KMS-11 (cell line): Measurements from ENCODE around the gene AAGAB.

Experiments used
- H2AFZ ChIP-seq: fragments of 200-600 bp; sonication (generic); 2 replicates; pipeline ENCODE4 v1.6.1; 2016; ENCODE audit warnings: antibody characterized with exemption, mixed run types, low read depth
- H3K27ac ChIP-seq: fragments of 200-600 bp; sonication (generic); 2 replicates; pipeline ENCODE4 v1.6.1; 2016; ENCODE audit warnings: mild to moderate bottlenecking, mixed run types
- H3K27me3 ChIP-seq: fragments of 200-600 bp; sonication (generic); 2 replicates; pipeline ENCODE4 v1.6.1; 2017; ENCODE audit warnings: mild to moderate bottlenecking, low read depth, mixed run types, moderate library complexity; ENCODE audit not compliant: insufficient read depth
- H3K36me3 ChIP-seq: fragments of 200-600 bp; sonication (generic); 2 replicates; pipeline ENCODE4 v1.6.1; 2017; ENCODE audit warnings: mild to moderate bottlenecking, mixed run types; ENCODE audit not compliant: insufficient read depth
- H3K4me1 ChIP-seq: fragments of 200-600 bp; sonication (generic); 2 replicates; pipeline ENCODE4 v1.6.1; 2016; ENCODE audit warnings: mild to moderate bottlenecking, low read depth, mixed run types; ENCODE audit not compliant: poor library complexity, severe bottlenecking
- H3K4me2 ChIP-seq: fragments of 200-600 bp; sonication (generic); 2 replicates; pipeline ENCODE4 v1.7.0; 2016; ENCODE audit warnings: mild to moderate bottlenecking, mixed run types
- H3K4me3 ChIP-seq: fragments of 200-600 bp; sonication (generic); IDR thresholded peaks from 2 replicates; pipeline ENCODE4 v1.6.1; 2017; ENCODE audit warnings: low read depth, low read length, mixed read lengths; ENCODE audit not compliant: insufficient read depth
- H3K79me2 ChIP-seq: fragments of 200-600 bp; sonication (generic); 2 replicates; pipeline ENCODE4 v1.6.1; 2016; ENCODE audit warnings: low read depth, mixed run types; ENCODE audit not compliant: insufficient read depth
- H3K9ac ChIP-seq: fragments of 200-600 bp; sonication (generic); 2 replicates; pipeline ENCODE4 v1.6.1; 2016; ENCODE audit warnings: mild to moderate bottlenecking, mixed run types
- H4K20me1 ChIP-seq: fragments of 200-600 bp; sonication (generic); 2 replicates; pipeline ENCODE4 v1.6.1; 2016; ENCODE audit warnings: mild to moderate bottlenecking, mixed run types; ENCODE audit not compliant: insufficient read depth
- CTCF ChIP-seq: fragments of 200-600 bp; sonication (generic); conservative IDR thresholded peaks from 2 replicates; pipeline ENCODE4 v1.6.1; 2017; ENCODE audit warnings: low read depth, mild to moderate bottlenecking, antibody characterized with exemption, low read length, moderate library complexity, mixed read lengths

AAGAB gene

GRCh38 chr15:67185621-67186225, 68.7 kb downstream of the AAGAB start:
- peaks cover 28% of the 10 kb centered on the region for H3K4me1 ChIP-seq
- no peak overlapping the region for H2AFZ ChIP-seq
- H3K79me2 ChIP-seq, result no peaks in the 10 kb centered on the region
- H3K27me3 ChIP-seq, result no peaks in the 10 kb centered on the region
- TF ChIP-seq CTCF, result no peak
- H3K27ac ChIP-seq, result 0 out of 2 replicates have a peak overlapping the region, but pooled peaks have one; percentile 20
- no peaks in the 10 kb centered on the region for H3K36me3 ChIP-seq
- no peak overlapping the region for H3K4me3 ChIP-seq
- H3K9ac ChIP-seq, result no peak overlapping the region
- peak overlapping the region; percentile 59 for H3K4me2 ChIP-seq
- H4K20me1 ChIP-seq, result no peaks in the 10 kb centered on the region

DNA sequence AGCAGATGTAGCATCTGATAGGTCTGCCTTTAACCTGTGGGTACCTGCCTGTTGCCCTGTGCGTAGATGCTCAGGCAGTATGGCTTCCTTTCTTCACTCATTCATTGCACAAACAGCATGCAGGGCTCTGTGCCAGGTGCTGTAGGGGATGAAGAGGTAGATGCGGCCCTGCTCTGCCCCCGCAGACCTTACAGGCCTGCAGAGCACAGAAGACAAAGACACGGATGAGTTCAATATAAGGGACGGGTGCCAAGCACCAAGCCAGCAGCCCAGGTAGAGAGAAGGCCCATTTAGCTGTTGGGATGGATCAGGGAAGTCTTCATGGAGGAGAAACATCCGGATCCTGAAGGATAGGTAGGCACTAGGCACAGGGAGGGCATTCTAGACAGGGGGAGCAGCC, 69.4 kb downstream of the AAGAB start:
- H3K4me3 ChIP-seq, result no peak overlapping the region
- peaks cover 28% of the 10 kb centered on the region for H3K4me1 ChIP-seq
- no peaks in the 10 kb centered on the region for H3K36me3 ChIP-seq
- TF ChIP-seq CTCF, result no peak
- no peaks in the 10 kb centered on the region for H4K20me1 ChIP-seq
- H3K9ac ChIP-seq, result no peak overlapping the region
- no peaks in the 10 kb centered on the region for H3K79me2 ChIP-seq
- no peak overlapping the region; the same call in 1 of the 2 replicates for H3K4me2 ChIP-seq
- H2AFZ ChIP-seq, result no peak overlapping the region
- H3K27ac ChIP-seq, result no peak overlapping the region
- H3K27me3 ChIP-seq, result no peaks in the 10 kb centered on the region

GRCh38 chr15:67184208-67184925, 70.1 kb downstream of the AAGAB start:
- no peak overlapping the region for H3K4me2 ChIP-seq
- H4K20me1 ChIP-seq, result no peaks in the 10 kb centered on the region
- TF ChIP-seq CTCF, result no peak
- H3K36me3 ChIP-seq, result no peaks in the 10 kb centered on the region
- no peaks in the 10 kb centered on the region for H3K79me2 ChIP-seq
- H3K4me3 ChIP-seq, result no peak overlapping the region
- no peak overlapping the region for H2AFZ ChIP-seq
- H3K4me1 ChIP-seq, result peaks cover 28% of the 10 kb centered on the region
- H3K27ac ChIP-seq, result no peak overlapping the region
- H3K9ac ChIP-seq, result no peak overlapping the region
- no peaks in the 10 kb centered on the region for H3K27me3 ChIP-seq

- H3K4me3 ChIP-seq, result no peak overlapping the region
- H3K9ac ChIP-seq, result no peak overlapping the region
- H2AFZ ChIP-seq, result no peak overlapping the region
- H3K4me2 ChIP-seq, result no peak overlapping the region
- no peaks in the 10 kb centered on the region for H3K27me3 ChIP-seq
- H3K79me2 ChIP-seq, result no peaks in the 10 kb centered on the region
- peaks cover 28% of the 10 kb centered on the region for H3K4me1 ChIP-seq
- TF ChIP-seq CTCF, result no peak
- no peaks in the 10 kb centered on the region for H4K20me1 ChIP-seq
- H3K27ac ChIP-seq, result no peak overlapping the region
- H3K36me3 ChIP-seq, result no peaks in the 10 kb centered on the region
These were observed 70.9 kb downstream of the AAGAB start for GRCh38 chr15:67183443-67184169.
